Naive B cell (primary cell): ENCODE measurements around the gene GNG4. TPM values are rescaled to one million over a fixed set of nuclear protein-coding genes. Genes with fewer than 3 reads are reported as not detected.

Source experiments
- ATAC-seq, 2 donors: fragments of 150-1000 bp; cut with Tn5 transposase; 2 replicates each; pipeline ENCODE4 v1.10.0; 2021; ENCODE audit warnings: low read depth in 2 of 2, mild to moderate bottlenecking in 2 of 2, moderate library complexity in 2 of 2
- DNase-seq: peaks from one replicate; pipeline ENCODE4 v3.0.0; 2022
- H3K27ac Mint-ChIP-seq, 6 donors: one replicate each; pipeline ENCODE4 v1.8.0; 2020 to 2022; ENCODE audit warnings: mild to moderate bottlenecking in 6 of 6, mixed read lengths in 6 of 6, moderate library complexity in 5 of 6, inconsistent platforms in 2 of 6
- H3K27me3 Mint-ChIP-seq, 3 donors: one replicate each; pipeline ENCODE4 v1.8.0; 2021 to 2022; ENCODE audit warnings: mixed read lengths in 3 of 3, mild to moderate bottlenecking in 1 of 3
- H3K36me3 Mint-ChIP-seq, 2 donors: one replicate each; pipeline ENCODE4 v1.8.0; 2020 to 2022; ENCODE audit warnings: mixed read lengths in 2 of 2, inconsistent platforms in 1 of 2, mild to moderate bottlenecking in 1 of 2
- H3K4me1 Mint-ChIP-seq, 3 donors: one replicate each; pipeline ENCODE4 v1.8.0; 2020 to 2022; ENCODE audit warnings: mixed read lengths in 3 of 3, inconsistent platforms in 1 of 3, mild to moderate bottlenecking in 1 of 3, moderate library complexity in 1 of 3
- H3K4me3 Mint-ChIP-seq, 8 donors: one replicate each; pipeline ENCODE4 v1.8.0; 2020 to 2022; ENCODE audit warnings: mild to moderate bottlenecking in 8 of 8, mixed read lengths in 8 of 8, moderate library complexity in 8 of 8, inconsistent platforms in 2 of 8
- H3K9me3 Mint-ChIP-seq, 7 donors: one replicate each; pipeline ENCODE4 v1.8.0; 2020 to 2022; ENCODE audit warnings: mixed read lengths in 7 of 7, mild to moderate bottlenecking in 5 of 7, inconsistent platforms in 2 of 7, moderate library complexity in 1 of 7
- polyA plus RNA-seq, 6 donors: library from polyadenylated mRNA; unstranded; fragments of 300-500 nt; fragmentation: Illumina TruSeq; gene quantifications; one replicate each; pipeline ENCODE4 v1.2.3, GENCODE V29; 2021; ENCODE audit warnings: low read depth in 6 of 6

GNG4 gene
- polyA plus RNA-seq, 6 donors from 2014 or later = not detected

DNA sequence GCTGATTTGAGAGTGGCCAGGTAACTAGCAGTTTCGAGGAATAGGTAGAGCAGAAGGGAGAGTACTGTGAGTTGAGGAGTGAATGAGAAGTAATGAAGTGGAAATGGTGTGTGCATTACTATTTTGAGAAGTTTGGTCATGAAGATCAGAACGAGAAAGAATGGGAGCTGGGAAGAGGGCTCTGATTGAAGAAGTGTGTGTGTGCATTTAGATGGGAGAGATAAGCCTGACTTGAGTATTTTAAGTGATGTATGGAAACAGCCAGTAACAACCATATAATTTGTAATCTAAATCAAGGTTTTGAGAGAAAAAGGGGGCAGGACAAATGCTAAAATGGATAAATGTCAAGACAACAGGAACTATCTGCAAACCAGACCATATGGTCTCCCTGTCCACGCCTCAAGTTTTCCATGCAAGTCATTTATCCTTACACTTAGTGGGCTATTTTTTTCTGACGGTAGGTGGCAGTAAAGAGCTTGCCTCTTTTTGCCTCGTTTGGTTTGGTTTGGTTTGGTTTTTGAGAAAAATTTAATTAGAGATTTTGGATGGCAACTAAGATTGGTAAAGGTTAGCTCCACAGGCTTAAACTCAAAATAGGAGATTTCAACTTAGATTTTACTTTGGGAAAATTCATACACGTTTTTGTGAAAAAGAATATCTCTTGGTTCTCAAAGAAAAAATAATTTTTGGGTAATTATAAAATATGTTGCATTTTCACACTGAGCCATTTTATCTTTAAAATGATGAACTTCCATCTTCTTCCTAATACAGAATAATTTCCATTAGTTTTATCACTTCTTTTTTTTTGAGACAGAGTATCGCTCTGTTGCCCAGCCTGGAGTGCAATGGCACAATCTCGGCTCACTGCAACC, 135.9 kb downstream of the GNG4 start:
- Mint-ChIP-seq H3K27ac (no peak overlapping the region), H3K27me3 (peaks cover 9 to 31% (median 16%) of the 10 kb centered on the region in 3 donors), H3K36me3 (no peaks in the 10 kb centered on the region), H3K4me1 (no peaks in the 10 kb centered on the region), H3K9me3 (no peaks in the 10 kb centered on the region), H3K4me3 (peak overlapping the region in 1 of 8 donors; percentile 10)
- DNase-seq = peak; percentile 49
- peak in 1 of 2 donors; percentile 65 for ATAC-seq

DNA sequence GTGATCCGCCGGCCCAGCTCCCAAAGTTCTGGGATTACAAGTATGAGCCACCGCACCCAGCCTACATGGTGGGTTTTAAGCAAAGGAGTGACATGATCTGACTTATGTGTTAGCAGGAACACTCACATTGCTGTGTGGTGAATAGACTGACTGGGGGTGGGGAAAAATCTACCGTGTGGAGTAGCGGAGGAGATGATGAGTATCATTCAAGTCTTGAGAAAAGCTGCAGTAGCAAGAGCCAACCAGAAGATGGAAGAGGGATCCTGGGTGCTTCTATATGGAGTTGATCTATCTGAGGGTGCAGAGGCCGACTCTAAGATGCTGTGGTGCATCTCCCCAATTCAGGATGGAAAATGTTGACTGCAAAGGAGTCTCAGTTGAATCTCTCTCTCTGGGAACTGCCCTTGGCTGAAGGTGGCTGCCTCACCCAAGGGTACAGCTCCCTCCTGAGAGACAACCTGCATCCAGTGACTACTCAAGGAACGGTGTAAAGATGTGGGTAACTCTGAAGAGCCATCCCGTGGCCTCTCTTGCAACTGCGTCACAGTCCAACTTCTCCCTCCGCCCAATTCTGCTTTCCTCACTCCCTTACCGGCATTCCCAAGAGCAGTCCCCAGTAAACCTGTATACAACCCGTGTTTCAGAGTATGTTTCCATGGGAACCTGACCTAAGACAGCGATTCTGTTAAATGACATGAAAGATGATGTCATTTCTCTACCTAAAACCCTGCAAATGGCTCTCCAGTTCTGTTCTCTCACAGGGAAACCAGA, 137.9 kb downstream of the GNG4 start:
- Mint-ChIP-seq H3K36me3 (no peaks in the 10 kb centered on the region), H3K4me1 (no peaks in the 10 kb centered on the region), H3K4me3 (no peak overlapping the region), H3K9me3 (no peaks in the 10 kb centered on the region), H3K27ac (no peak overlapping the region), H3K27me3 (peaks cover 9 to 31% (median 12%) of the 10 kb centered on the region in 3 donors)
- no peak for ATAC-seq
- no peak for DNase-seq

DNA sequence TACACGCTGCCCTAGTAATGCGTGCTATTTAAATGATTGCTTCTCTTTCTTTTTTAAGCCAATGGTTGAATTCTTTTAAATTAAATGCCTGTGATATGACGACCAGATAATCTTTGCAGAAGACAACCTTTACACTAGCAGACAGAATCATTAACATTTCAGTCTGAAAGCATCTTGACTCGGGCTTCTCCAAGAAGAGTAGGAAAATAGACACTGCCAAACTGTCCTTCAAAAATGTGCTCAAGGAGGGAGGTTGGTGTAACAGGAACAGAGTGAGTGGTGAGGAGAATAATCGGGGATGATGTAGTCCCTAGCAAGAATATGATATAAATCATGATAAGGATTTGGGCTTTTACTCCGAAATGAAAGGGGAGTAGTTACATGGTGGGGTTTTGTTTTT, 138.8 kb downstream of the GNG4 start:
- H3K4me1 Mint-ChIP-seq = no peaks in the 10 kb centered on the region
- DNase-seq (no peak), ATAC-seq (no peak)
- H3K36me3 Mint-ChIP-seq = no peaks in the 10 kb centered on the region
- H3K4me3 Mint-ChIP-seq = no peak overlapping the region
- peak overlapping the region in 1 of 6 donors; percentile 84 for H3K27ac Mint-ChIP-seq
- peaks cover 9 to 31% (median 12%) of the 10 kb centered on the region in 3 donors for H3K27me3 Mint-ChIP-seq
- H3K9me3 Mint-ChIP-seq = no peaks in the 10 kb centered on the region

DNA sequence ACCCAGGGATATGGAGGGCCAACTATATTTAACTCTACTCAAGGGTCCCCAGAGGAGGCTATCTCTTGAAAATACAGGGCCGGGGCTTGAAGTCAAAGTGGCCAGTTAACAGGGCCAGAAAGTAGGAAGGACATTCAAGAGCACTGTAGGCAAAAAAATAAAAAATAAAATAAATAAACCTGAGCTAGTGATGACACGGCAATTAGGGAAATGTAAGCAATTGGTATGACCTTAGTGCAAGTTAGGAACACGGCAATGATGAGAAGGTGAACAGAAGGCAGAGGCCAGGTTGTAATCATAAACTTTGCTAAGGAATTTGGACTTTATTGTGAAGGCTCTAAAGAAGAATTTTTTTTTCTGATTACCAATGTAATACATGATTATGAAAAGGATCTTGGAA, 142.0 kb downstream of the GNG4 start:
- ATAC-seq = no peak
- Mint-ChIP-seq H3K27ac (no peak overlapping the region), H3K4me1 (peaks cover 9 to 21% (median 20%) of the 10 kb centered on the region in 3 donors), H3K27me3 (peaks cover 0 to 20% (median 6%) of the 10 kb centered on the region in 3 donors), H3K36me3 (no peaks in the 10 kb centered on the region), H3K9me3 (no peaks in the 10 kb centered on the region), H3K4me3 (peak overlapping the region in 1 of 8 donors; percentile 42)
- no peak for DNase-seq

DNA sequence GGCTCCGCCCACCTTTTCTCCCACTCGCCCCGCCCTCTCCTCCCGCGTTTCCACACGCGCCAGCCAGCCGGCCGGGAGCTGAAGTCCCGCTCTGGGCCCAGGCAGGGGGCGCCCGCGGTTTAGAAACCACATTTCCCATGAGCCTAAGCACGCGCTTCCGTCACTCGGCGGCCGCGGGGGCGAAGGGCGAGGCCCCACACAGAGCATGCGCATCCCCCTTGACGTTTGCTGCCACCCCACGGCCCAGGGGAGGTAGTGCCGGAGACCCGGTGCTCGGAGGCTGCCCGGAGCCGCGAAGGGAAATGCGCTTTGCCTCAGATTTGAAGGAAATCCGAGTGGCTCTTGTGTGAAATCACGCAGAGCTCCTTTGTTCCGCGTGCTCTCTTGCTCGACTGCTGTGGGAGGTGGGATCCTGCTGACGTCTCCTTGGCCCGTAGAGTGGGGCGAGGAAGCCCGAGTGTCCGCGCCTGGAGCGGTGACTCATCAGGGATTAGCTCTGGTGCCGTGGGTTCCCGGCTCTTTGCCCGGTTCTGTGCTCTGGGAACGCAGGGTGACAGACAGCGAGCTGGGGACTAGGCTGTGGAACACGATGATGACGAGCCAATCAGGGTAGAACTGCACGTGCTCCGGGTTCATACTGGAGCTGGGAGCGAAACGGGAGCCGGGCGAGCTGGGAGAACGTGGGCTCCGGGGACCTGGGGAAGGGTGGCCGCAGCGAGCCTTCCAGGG, 144.9 kb downstream of the GNG4 start:
- H3K4me1 Mint-ChIP-seq = peaks cover 9 to 31% (median 21%) of the 10 kb centered on the region in 3 donors
- peak overlapping the region; percentile 92 to 98 (median 98) for H3K27ac Mint-ChIP-seq
- no peaks in the 10 kb centered on the region for H3K36me3 Mint-ChIP-seq
- H3K9me3 Mint-ChIP-seq = no peaks in the 10 kb centered on the region
- peak; percentile 79 to 81 for ATAC-seq
- no peaks in the 10 kb centered on the region for H3K27me3 Mint-ChIP-seq
- peak; percentile 99 for DNase-seq
- H3K4me3 Mint-ChIP-seq = peak overlapping the region; percentile 91 to 98 (median 96)

DNA sequence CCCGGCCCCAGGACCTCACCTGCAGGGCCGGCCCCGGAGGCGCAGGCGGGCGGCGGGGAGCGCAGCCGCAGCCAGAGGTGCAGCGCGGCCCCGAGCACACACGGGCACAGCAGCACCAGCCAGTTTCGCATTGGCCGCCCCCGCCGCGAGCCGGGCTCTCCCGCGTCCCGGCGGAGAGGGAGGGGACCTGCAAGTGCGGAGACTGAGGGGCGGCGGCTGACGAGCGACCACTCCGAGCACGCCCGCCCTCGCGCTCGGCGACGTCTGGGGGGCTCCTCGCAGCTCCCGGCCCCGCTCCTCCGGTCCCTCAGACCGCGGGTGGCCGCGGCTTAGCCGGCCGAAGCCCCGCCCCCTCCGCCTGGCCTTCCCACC, 145.5 kb downstream of the GNG4 start, which contains the start of gene B3GALNT2:
Gene B3GALNT2 (minus strand): TSS at position 331 of the 372 bp plus-strand sequence. CDS start 200 bp downstream, at position 131.
- no peaks in the 10 kb centered on the region for H3K36me3 Mint-ChIP-seq
- DNase-seq (no peak), ATAC-seq (peak; percentile 53 to 56)
- H3K9me3 Mint-ChIP-seq = no peaks in the 10 kb centered on the region
- H3K27me3 Mint-ChIP-seq = no peaks in the 10 kb centered on the region
- H3K27ac Mint-ChIP-seq = peak within 1 kb of the TSS; percentile 92 to 98 (median 98)
- H3K4me1 Mint-ChIP-seq = peaks cover 9 to 31% (median 21%) of the 10 kb centered on the region in 3 donors
- peak within 1 kb of the TSS; percentile 91 to 99 (median 98) for H3K4me3 Mint-ChIP-seq

DNA sequence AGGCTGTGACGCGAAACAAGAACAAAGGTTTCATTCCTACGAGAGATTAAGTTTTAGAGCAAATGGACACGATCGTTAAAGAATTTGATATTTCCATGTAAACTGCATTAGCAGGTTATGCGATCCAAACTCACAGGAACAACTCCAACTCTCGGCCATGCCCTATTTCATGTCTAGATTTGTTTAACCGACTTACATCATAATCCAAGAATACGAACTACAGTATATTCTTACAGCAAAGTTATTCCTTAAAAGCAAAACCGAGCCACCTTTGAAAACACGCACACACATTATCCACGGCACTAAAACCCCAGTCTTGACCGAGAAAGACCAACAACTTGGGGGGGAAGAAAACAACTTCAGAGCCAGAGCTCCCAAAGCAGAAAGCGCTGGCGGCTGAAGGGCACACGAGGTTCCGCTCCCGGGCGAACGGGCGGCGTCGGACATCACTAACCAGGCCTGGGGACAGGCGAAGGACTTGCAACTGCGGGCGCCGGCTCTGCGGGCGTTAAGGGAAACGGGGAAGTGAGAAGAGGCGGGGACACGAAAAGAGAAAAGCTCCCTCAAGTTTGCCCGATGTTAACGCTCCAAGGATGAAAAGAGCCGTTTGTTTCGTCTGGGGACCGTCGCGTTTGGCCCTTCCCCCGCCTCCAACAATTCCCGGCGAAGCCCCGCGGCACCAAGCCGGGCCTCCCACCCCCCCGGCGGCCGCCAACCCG, 146.0 kb downstream of the GNG4 start:
- peak overlapping the region; percentile 70 to 94 (median 90) for H3K27ac Mint-ChIP-seq
- ATAC-seq = peak; percentile 4 to 7
- H3K36me3 Mint-ChIP-seq = no peaks in the 10 kb centered on the region
- peaks cover 9 to 31% (median 21%) of the 10 kb centered on the region in 3 donors for H3K4me1 Mint-ChIP-seq
- no peaks in the 10 kb centered on the region for H3K9me3 Mint-ChIP-seq
- peak overlapping the region; percentile 91 to 99 (median 95) for H3K4me3 Mint-ChIP-seq
- H3K27me3 Mint-ChIP-seq = no peaks in the 10 kb centered on the region
- peak; percentile 13 for DNase-seq

DNA sequence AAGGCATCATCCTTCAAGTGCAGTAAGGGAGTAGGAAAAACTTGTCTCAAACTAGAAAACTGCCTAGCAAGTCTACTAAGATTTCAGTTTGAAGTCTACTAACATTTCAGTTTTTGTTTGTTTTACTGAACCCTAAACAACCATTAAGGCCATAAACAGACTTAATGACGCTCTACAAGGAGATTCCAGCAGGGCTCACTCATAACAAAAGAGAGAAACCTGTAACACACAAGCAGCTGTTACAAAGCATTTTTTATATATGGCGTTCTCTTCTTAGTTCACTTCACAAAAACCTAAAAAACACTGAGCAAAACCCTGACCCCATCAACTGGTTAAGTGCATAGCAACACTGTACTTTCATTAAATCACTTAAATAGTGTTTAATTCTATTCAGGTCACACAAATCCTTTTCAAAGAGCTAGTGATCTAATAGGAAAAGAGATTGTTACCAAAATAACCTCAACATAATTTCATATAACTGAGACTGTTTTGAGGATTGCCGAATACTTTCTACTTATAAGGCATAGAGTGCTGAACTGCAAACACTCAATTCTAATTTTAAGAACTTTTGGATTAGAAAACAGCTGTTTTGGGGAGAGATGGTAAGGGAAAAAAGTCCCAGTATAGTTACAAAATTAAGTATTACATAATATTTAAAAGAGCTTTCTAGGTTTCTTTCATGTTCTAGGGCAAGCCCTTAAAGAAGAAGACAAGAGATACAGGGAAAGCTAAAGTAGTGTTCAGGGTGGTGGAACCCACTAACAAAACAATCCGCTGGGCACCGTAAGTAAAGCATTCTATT, 146.8 kb downstream of the GNG4 start:
- no peak for DNase-seq
- no peaks in the 10 kb centered on the region for H3K27me3 Mint-ChIP-seq
- peak overlapping the region; percentile 91 to 99 (median 95) for H3K4me3 Mint-ChIP-seq
- H3K27ac Mint-ChIP-seq = peak overlapping the region in 5 of 6 donors; percentile 70 to 94 (median 92)
- no peaks in the 10 kb centered on the region for H3K36me3 Mint-ChIP-seq
- no peaks in the 10 kb centered on the region for H3K9me3 Mint-ChIP-seq
- H3K4me1 Mint-ChIP-seq = peaks cover 9 to 31% (median 21%) of the 10 kb centered on the region in 3 donors
- ATAC-seq = no peak

DNA sequence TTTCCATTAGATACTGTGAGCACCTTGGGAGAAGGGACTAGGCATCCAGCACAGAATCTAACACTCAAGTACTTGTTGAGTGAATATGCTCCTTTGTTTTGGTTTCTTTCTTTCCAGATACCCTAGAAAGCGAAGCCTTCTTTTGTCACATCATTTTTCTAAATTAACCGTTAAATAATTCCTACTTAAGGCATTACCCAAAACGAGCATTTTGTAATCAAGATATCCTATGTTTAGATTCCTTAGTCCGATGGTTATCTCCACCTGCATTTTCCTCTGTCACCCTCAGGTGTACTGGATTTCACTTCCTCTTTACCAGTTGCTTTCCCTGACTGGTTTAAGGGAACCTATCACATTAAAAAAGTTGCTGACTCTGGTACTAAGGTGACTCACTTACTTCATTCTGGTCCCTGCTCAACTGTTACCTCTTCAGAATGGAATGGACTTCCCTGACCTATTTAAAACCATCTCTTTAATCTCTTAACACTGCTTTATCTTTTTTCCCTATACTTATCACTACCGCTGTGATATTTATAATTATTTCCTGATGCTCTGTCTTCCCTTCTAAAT, 148.5 kb downstream of the GNG4 start:
- Mint-ChIP-seq H3K27ac (peak overlapping the region in 4 of 6 donors; percentile 8 to 57 (median 35)), H3K4me1 (peaks cover 9 to 31% (median 21%) of the 10 kb centered on the region in 3 donors), H3K36me3 (no peaks in the 10 kb centered on the region)

More for the DNA sequence above, 148.5 kb downstream of the GNG4 start:
- Mint-ChIP-seq H3K27me3 (no peaks in the 10 kb centered on the region), H3K9me3 (no peaks in the 10 kb centered on the region), H3K4me3 (peak overlapping the region in 1 of 8 donors; percentile 9)
- ATAC-seq = no peak
- DNase-seq = no peak
